ENCODE measurements around the gene GJC3. TPM values are rescaled to one million over a fixed set of nuclear protein-coding genes. Genes with fewer than 3 reads are reported as not detected.

The GJC3 gene
- total RNA-seq, 4 donors from 2014 or later: not detected

- Histone ChIP-seq H3K9me3 (no peaks in the 10 kb centered on the region), H3K27ac (no peak overlapping the region), H3K4me3 (no peak overlapping the region), H3K36me3 (no peaks in the 10 kb centered on the region), H3K27me3 (no peaks in the 10 kb centered on the region), H3K4me1 (peaks cover 0 to 10% (median 0%) of the 10 kb centered on the region in 4 donors)
- TF ChIP-seq POLR2A (IDR thresholded peaks at IDR 0.05): no peak
- TF ChIP-seq, protein P1, sequence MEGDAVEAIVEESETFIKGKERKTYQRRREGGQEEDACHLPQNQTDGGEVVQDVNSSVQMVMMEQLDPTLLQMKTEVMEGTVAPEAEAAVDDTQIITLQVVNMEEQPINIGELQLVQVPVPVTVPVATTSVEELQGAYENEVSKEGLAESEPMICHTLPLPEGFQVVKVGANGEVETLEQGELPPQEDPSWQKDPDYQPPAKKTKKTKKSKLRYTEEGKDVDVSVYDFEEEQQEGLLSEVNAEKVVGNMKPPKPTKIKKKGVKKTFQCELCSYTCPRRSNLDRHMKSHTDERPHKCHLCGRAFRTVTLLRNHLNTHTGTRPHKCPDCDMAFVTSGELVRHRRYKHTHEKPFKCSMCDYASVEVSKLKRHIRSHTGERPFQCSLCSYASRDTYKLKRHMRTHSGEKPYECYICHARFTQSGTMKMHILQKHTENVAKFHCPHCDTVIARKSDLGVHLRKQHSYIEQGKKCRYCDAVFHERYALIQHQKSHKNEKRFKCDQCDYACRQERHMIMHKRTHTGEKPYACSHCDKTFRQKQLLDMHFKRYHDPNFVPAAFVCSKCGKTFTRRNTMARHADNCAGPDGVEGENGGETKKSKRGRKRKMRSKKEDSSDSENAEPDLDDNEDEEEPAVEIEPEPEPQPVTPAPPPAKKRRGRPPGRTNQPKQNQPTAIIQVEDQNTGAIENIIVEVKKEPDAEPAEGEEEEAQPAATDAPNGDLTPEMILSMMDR (IDR thresholded peaks at IDR 0.05): no peak
- DNase-seq: no peak
Measured at GRCh38 chr7:99930376-99930775, 956 bp upstream of the GJC3 start.

DNA sequence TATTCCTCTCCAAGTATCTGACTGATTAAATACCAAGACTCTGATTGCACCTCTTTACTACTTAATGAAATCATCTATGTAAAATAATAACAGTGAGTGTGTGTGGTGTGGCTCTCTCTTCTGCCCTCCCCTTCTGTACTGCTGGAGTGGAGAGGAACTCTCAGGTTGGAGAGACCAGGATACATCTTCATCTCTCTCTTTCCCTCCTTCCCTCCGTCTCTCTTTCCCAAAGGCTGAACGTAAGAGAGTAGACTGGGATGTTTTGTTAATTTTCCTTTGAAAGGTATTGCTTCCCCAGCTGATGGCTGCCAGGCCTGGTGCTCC is 272 bp upstream of the GJC3 start:
- TF ChIP-seq, protein P1 (IDR thresholded peaks at IDR 0.05): no peak
- no peak for TF ChIP-seq POLR2A (IDR thresholded peaks at IDR 0.05)
- DNase-seq: no peak
- peaks cover 0 to 10% (median 0%) of the 10 kb centered on the region in 4 donors for H3K4me1 ChIP-seq
- H3K36me3 ChIP-seq: no peaks in the 10 kb centered on the region
- no peaks in the 10 kb centered on the region for H3K27me3 ChIP-seq
- no peak overlapping the region for H3K27ac ChIP-seq
- H3K4me3 ChIP-seq: peak overlapping the region in 1 of 4 donors; percentile 20
- H3K9me3 ChIP-seq: no peaks in the 10 kb centered on the region

DNA sequence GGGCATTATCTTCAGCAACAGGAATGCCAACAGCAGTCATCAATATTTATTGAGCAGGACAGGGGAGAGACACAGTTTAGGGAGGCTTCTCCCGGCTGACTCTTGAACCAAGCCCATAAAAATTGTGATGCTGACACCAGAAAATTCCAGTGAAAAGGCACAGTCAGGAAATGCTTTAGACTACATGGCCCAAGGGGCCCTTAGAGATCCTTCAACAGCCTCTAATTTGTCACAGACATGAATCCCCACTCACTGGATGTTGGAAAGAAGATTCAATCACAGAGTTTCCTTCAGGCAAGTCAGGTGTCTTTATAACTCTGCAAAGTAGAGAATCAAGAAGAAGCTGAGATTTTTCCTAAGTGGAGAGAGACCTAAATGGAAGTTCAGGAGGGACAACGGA is 1.2 kb downstream of the GJC3 start:
- no peak overlapping the region for H3K4me3 ChIP-seq
- no peaks in the 10 kb centered on the region for H3K27me3 ChIP-seq

DNA sequence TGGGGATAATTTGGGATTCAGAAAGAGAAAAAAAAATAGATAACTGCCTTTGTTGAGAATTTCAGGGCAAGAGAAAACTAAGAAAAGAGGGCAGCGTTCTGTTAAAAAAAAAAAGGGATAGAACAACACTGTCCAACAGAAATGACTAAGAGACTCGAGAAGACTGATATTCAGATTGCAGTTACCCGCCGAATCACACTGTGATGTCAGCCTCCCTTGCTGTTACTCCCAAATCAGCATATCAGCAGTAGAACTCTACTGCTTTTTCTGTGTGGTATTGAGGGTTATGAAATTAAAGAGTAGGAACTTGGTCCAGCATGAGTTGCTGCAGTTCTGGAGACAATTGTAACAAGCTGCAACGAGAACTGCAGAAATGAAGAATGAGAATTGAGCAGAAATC is 1.9 kb downstream of the GJC3 start:
- TF ChIP-seq POLR2A (IDR thresholded peaks at IDR 0.05): no peak
- TF ChIP-seq, protein P1 (IDR thresholded peaks at IDR 0.05): no peak
- no peaks in the 10 kb centered on the region for H3K27me3 ChIP-seq
- peaks cover 0 to 10% (median 0%) of the 10 kb centered on the region in 4 donors for H3K4me1 ChIP-seq
- no peak for DNase-seq
- H3K9me3 ChIP-seq: no peaks in the 10 kb centered on the region
- no peak overlapping the region for H3K27ac ChIP-seq
- H3K4me3 ChIP-seq: no peak overlapping the region
- no peaks in the 10 kb centered on the region for H3K36me3 ChIP-seq

More for the DNA sequence above, 1.2 kb downstream of the GJC3 start:
- Histone ChIP-seq H3K36me3 (no peaks in the 10 kb centered on the region), H3K9me3 (no peaks in the 10 kb centered on the region), H3K27ac (no peak overlapping the region), H3K4me1 (peaks cover 0 to 10% (median 0%) of the 10 kb centered on the region in 4 donors)
- no peak for DNase-seq
- no peak for TF ChIP-seq POLR2A (IDR thresholded peaks at IDR 0.05)
- TF ChIP-seq, protein P1 (IDR thresholded peaks at IDR 0.05): no peak

DNA sequence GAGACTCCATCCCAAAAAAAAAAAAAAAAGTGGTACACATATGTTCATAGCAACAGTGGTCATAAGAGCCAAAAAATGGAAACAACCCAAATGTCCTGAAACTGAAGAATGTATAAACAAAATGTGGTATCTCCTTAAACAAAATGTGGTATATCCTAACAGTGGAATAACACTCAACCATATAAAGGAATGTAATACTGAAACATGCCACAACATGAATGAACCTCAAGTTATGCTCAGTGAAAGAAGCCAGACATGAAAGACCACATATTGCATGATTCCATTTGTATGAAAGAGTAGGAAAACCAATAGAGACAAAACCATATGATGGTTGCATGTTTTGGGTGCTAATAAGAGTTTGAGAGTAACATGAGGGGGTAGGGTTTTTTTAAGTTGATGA is 3.1 kb downstream of the GJC3 start:
- Histone ChIP-seq H3K9me3 (no peaks in the 10 kb centered on the region), H3K36me3 (no peaks in the 10 kb centered on the region), H3K27ac (no peak overlapping the region), H3K4me3 (no peak overlapping the region), H3K27me3 (no peaks in the 10 kb centered on the region), H3K4me1 (peaks cover 0 to 10% (median 0%) of the 10 kb centered on the region in 4 donors)
- no peak for DNase-seq
- TF ChIP-seq, protein P1 (IDR thresholded peaks at IDR 0.05): no peak
- no peak for TF ChIP-seq POLR2A (IDR thresholded peaks at IDR 0.05)

DNA sequence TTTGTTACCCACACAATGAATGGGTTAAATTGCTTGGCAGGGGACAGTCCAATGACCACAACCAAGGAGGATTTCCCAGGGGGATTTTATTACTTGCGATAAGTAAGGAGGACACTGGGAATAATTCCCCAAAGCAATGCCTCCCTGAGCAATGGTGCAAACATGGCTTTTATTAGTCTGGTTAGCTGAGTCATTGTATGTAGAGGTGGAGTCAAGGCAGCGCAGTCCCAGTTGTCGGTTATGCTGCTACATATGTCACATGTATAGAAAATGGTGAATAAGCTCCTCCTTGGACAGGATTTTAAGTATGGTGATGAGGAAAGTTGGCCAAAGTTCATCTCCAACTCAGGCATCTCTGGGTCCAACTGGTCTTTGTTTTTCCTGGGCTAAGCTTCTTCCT is 6.2 kb downstream of the GJC3 start:
- Histone ChIP-seq H3K27ac (no peak overlapping the region), H3K4me3 (no peak overlapping the region), H3K4me1 (peaks cover 0 to 9% (median 2%) of the 10 kb centered on the region in 4 donors), H3K36me3 (no peaks in the 10 kb centered on the region), H3K9me3 (no peaks in the 10 kb centered on the region), H3K27me3 (no peaks in the 10 kb centered on the region)
- TF ChIP-seq, protein P1 (IDR thresholded peaks at IDR 0.05): no peak
- TF ChIP-seq POLR2A (IDR thresholded peaks at IDR 0.05): no peak
- no peak for DNase-seq

Measured in Peyer's patch (tissue), 4 donors.